Smooth muscle cell (in vitro differentiated cells): ENCODE data around the gene ING1. TPM values are rescaled to one million over a fixed set of nuclear protein-coding genes. Genes with fewer than 3 reads are reported as not detected.

Experiments
- DNase-seq: peaks from one replicate; lab custom pipeline; 2025; ENCODE audit not compliant: unreplicated experiment; lab: John Stamatoyannopoulos, UW
- H2AFZ ChIP-seq: fragments of 200-600 bp; sonication (generic); 2 replicates; pipeline ENCODE4 v1.6.0; 2016; ENCODE audit warnings: antibody characterized with exemption, low read depth, mild to moderate bottlenecking
- H3F3A ChIP-seq: fragments of 200-600 bp; sonication (generic); 2 replicates; pipeline ENCODE4 v1.6.0; 2017; ENCODE audit warnings: antibody characterized with exemption, low read depth
- H3K27ac ChIP-seq: fragments of 200-600 bp; sonication (generic); 2 replicates; pipeline ENCODE4 v1.5.1; 2016; ENCODE audit warnings: low read depth, mild to moderate bottlenecking
- H3K27me3 ChIP-seq: fragments of 200-600 bp; sonication (generic); 2 replicates; pipeline ENCODE4 v1.6.1; 2016; ENCODE audit warnings: low read depth, mild to moderate bottlenecking
- H3K36me3 ChIP-seq: fragments of 200-600 bp; sonication (generic); 2 replicates; pipeline ENCODE4 v1.5.1; 2016; ENCODE audit warnings: low read depth
- H3K4me1 ChIP-seq: fragments of 200-600 bp; sonication (generic); 2 replicates; pipeline ENCODE4 v1.5.1; 2016; ENCODE audit warnings: low read depth
- H3K4me2 ChIP-seq: fragments of 200-600 bp; sonication (generic); 2 replicates; pipeline ENCODE4 v1.6.0; 2016; ENCODE audit warnings: mild to moderate bottlenecking
- H3K4me3 ChIP-seq: fragments of 200-600 bp; sonication (generic); 2 replicates; pipeline ENCODE4 v1.5.1; 2016; ENCODE audit warnings: mild to moderate bottlenecking
- H3K79me2 ChIP-seq: fragments of 200-600 bp; sonication (generic); 2 replicates; pipeline ENCODE4 v1.6.0; 2016; ENCODE audit warnings: low read depth, mild to moderate bottlenecking
- H3K9ac ChIP-seq: fragments of 200-600 bp; sonication (generic); 2 replicates; pipeline ENCODE4 v1.6.0; 2016; ENCODE audit warnings: low read depth
- H3K9me3 ChIP-seq: fragments of 200-600 bp; sonication (generic); replicated peaks from 2 replicates; pipeline ENCODE4 v1.5.1; 2016; ENCODE audit warnings: low read depth
- H4K20me1 ChIP-seq: fragments of 200-600 bp; sonication (generic); 2 replicates; pipeline ENCODE4 v1.6.0; 2016; ENCODE audit warnings: low read depth
- CTCF ChIP-seq: fragments of 200-600 bp; sonication (generic); IDR thresholded peaks from 2 replicates; pipeline ENCODE4 v1.5.1; 2017; ENCODE audit warnings: borderline replicate concordance, mild to moderate bottlenecking, antibody characterized with exemption; ENCODE audit not compliant: insufficient read depth, poor library complexity, severe bottlenecking
- WGBS: methylation state at CpG from one replicate; pipeline ENCODE4 v1.1.7; 2016; ENCODE audit warnings: low lambda C conversion rate; 5-methylcytosine and 5-hydroxymethylcytosine counted together
- polyA plus RNA-seq: library from polyadenylated mRNA; unstranded; fragments of >200 nt; fragmentation: Nextera tagmentation; extraction: Ambion mirVana; gene quantifications from 2 replicates; pipeline ENCODE4 v1.2.1, GENCODE V29; 2016
- total RNA-seq: library from RNA; depleted of rRNA; stranded (reverse); fragments of >200 nt; gene quantifications from 2 replicates; pipeline ENCODE4 v1.2.3, GENCODE V29; 2014

Gene ING1
- total and polyA plus RNA-seq, 2 experiments from 2014 or later = 13.8 to 29.3 TPM

- H3K4me1 ChIP-seq = no peaks in the 10 kb centered on the region
- no peaks in the 10 kb centered on the region for H3K9me3 ChIP-seq
- WGBS = 98% methylated on average over 3 of the region's 3 CpGs
Measured at GRCh38 chr13:110731072-110731471, 17.6 kb downstream of the ING1 start.

GRCh38 chr13:110734561-110734960, 21.1 kb downstream of the ING1 start:
- Histone ChIP-seq H3K4me2 (no peak overlapping the region), H3K79me2 (no peaks in the 10 kb centered on the region), H3K9me3 (no peaks in the 10 kb centered on the region), H2AFZ (no peak overlapping the region), H3K4me1 (no peaks in the 10 kb centered on the region), H3K27ac (no peak overlapping the region), H3K27me3 (no peaks in the 10 kb centered on the region), H4K20me1 (no peaks in the 10 kb centered on the region), H3K9ac (no peak overlapping the region), H3K4me3 (no peak overlapping the region), H3K36me3 (no peaks in the 10 kb centered on the region), H3F3A (no peaks in the 10 kb centered on the region)
- DNase-seq = no peak
- WGBS = 95% methylated on average over 5 of the region's 5 CpGs
- TF ChIP-seq CTCF = no peak

More at GRCh38 chr13:110731072-110731471, 17.6 kb downstream of the ING1 start:
- Histone ChIP-seq H3K36me3 (no peaks in the 10 kb centered on the region), H2AFZ (no peak overlapping the region), H3K27ac (no peak overlapping the region), H3K27me3 (no peaks in the 10 kb centered on the region), H3K4me3 (no peak overlapping the region), H4K20me1 (no peaks in the 10 kb centered on the region), H3F3A (no peaks in the 10 kb centered on the region), H3K9ac (no peak overlapping the region), H3K4me2 (no peak overlapping the region), H3K79me2 (no peaks in the 10 kb centered on the region)
- no peak for TF ChIP-seq CTCF
- DNase-seq = no peak

- Histone ChIP-seq H3K27ac (no peak overlapping the region), H3K4me1 (no peaks in the 10 kb centered on the region), H3K4me2 (no peak overlapping the region), H3K4me3 (no peak overlapping the region), H2AFZ (no peak overlapping the region), H3F3A (no peaks in the 10 kb centered on the region), H3K27me3 (no peaks in the 10 kb centered on the region), H3K79me2 (no peaks in the 10 kb centered on the region), H3K9ac (no peak overlapping the region), H3K36me3 (no peaks in the 10 kb centered on the region), H3K9me3 (no peaks in the 10 kb centered on the region), H4K20me1 (no peaks in the 10 kb centered on the region)
- TF ChIP-seq CTCF = no peak
- no peak for DNase-seq
Measured at GRCh38 chr13:110737555-110737954, 24.1 kb downstream of the ING1 start.

- no peaks in the 10 kb centered on the region for H3F3A ChIP-seq
- TF ChIP-seq CTCF = no peak
- peaks cover 7% of the 10 kb centered on the region for H3K4me1 ChIP-seq
- no peak overlapping the region for H3K4me3 ChIP-seq
- DNase-seq = no peak
- no peaks in the 10 kb centered on the region for H3K27me3 ChIP-seq
- H3K36me3 ChIP-seq = no peaks in the 10 kb centered on the region
- H3K27ac ChIP-seq = no peak overlapping the region
- H3K79me2 ChIP-seq = no peaks in the 10 kb centered on the region
- WGBS = 96% methylated on average over 1 of the region's 1 CpG
- no peaks in the 10 kb centered on the region for H4K20me1 ChIP-seq
- no peak overlapping the region for H2AFZ ChIP-seq
- H3K4me2 ChIP-seq = no peak overlapping the region
- H3K9ac ChIP-seq = no peak overlapping the region
- no peaks in the 10 kb centered on the region for H3K9me3 ChIP-seq
Measured at GRCh38 chr13:110743687-110744086, 30.2 kb downstream of the ING1 start.
